HepG2 (cell line): ENCODE data around the gene HDDC3. TPM values are rescaled to one million over a fixed set of nuclear protein-coding genes. Genes with fewer than 3 reads are reported as not detected.

Experiments
- CREM ChIP-seq, 2 experiments: sonication (generic) in 1 of 2; formaldehyde crosslinking in 1 of 2; IDR thresholded peaks; 2 replicates each; pipeline versions ENCODE4 v1.4.0 to v1.6.1; 2016 to 2020; ENCODE audit warnings: antibody characterized with exemption in 1 of 2, mild to moderate bottlenecking in 1 of 2, missing genetic modification reagents in 1 of 2
- DNMT1 ChIP-seq: sonication (generic); formaldehyde crosslinking; IDR thresholded peaks from 2 replicates; pipeline ENCODE4 v1.5.1; 2020; ENCODE audit warnings: mild to moderate bottlenecking, missing genetic modification reagents
- ETS1 ChIP-seq: sonication (generic); formaldehyde crosslinking; IDR thresholded peaks from 2 replicates; pipeline ENCODE4 v1.4.0; 2020; ENCODE audit warnings: missing genetic modification reagents
- FOSL2 ChIP-seq: sonication (generic); formaldehyde crosslinking; IDR thresholded peaks from 2 replicates; pipeline ENCODE4 v1.4.0; 2020; ENCODE audit warnings: missing genetic modification reagents
- GZF1 ChIP-seq: sonication (generic); formaldehyde crosslinking; IDR thresholded peaks from 2 replicates; pipeline ENCODE4 v1.5.1; 2020; ENCODE audit warnings: mild to moderate bottlenecking, missing genetic modification reagents
- HBP1 ChIP-seq: IDR thresholded peaks from 2 replicates; pipeline ENCODE4 v1.6.1; 2016; ENCODE audit warnings: low read depth, control low read depth
- HOXA5 ChIP-seq: sonication (generic); formaldehyde crosslinking; IDR thresholded peaks from 2 replicates; pipeline ENCODE4 v1.4.0; 2020; ENCODE audit warnings: missing genetic modification reagents
- MIER2 ChIP-seq: IDR thresholded peaks from 2 replicates; pipeline ENCODE4 v1.6.1; 2016; ENCODE audit warnings: missing biosample characterization, missing genetic modification reagents
- NAIF1 ChIP-seq: sonication (generic); formaldehyde crosslinking; IDR thresholded peaks from 2 replicates; pipeline ENCODE4 v1.5.0; 2020; ENCODE audit warnings: mild to moderate bottlenecking, missing genetic modification reagents, borderline replicate concordance
- NCOA5 ChIP-seq: sonication (generic); formaldehyde crosslinking; IDR thresholded peaks from 2 replicates; pipeline ENCODE4 v1.4.0; 2020; ENCODE audit warnings: missing genetic modification reagents
- NCOR1 ChIP-seq: fragments of 200-600 bp; sonication (generic); IDR thresholded peaks from 2 replicates; pipeline ENCODE4 v1.7.0; 2017; ENCODE audit warnings: antibody characterized with exemption, low read length, borderline replicate concordance
- NFRKB ChIP-seq: fragments of 450-650 bp; IDR thresholded peaks from 2 replicates; pipeline ENCODE4 v1.6.1; 2017
- NFYB ChIP-seq: sonication (generic); formaldehyde crosslinking; IDR thresholded peaks from 2 replicates; pipeline ENCODE4 v1.4.0; 2020; ENCODE audit warnings: missing genetic modification reagents
- NONO ChIP-seq, 2 experiments: fragments of 450-650 bp in 1 of 2; sonication (generic) in 1 of 2; formaldehyde crosslinking in 1 of 2; IDR thresholded peaks in 1 of 2; conservative IDR thresholded peaks in 1 of 2; 2 replicates each; pipeline versions ENCODE4 v1.6.1 to v1.8.0; 2017 to 2022; ENCODE audit warnings: mild to moderate bottlenecking in 1 of 2, missing genetic modification reagents in 1 of 2, moderate library complexity in 1 of 2
- PCBP2 ChIP-seq: fragments of 200-400 bp; formaldehyde crosslinking; optimal IDR thresholded peaks from 2 replicates; pipeline ENCODE3; 2018; ENCODE audit warnings: low read length, low read depth; ENCODE audit not compliant: poor library complexity, severe bottlenecking
- PRPF4 ChIP-seq: fragments of 200-400 bp; formaldehyde crosslinking; IDR thresholded peaks from 2 replicates; pipeline ENCODE4 v1.6.1; 2016; ENCODE audit warnings: low read length, low read depth; ENCODE audit not compliant: poor library complexity, severe bottlenecking
- RFX5 ChIP-seq: IDR thresholded peaks from 2 replicates; pipeline ENCODE4 v1.6.1; 2011; ENCODE audit warnings: low read depth, low read length, improper control_type of control experiment
- SOX5 ChIP-seq: IDR thresholded peaks from 2 replicates; pipeline ENCODE4 v1.6.1; 2016; ENCODE audit warnings: borderline replicate concordance
- TEAD3 ChIP-seq: optimal IDR thresholded peaks from 2 replicates; pipeline ENCODE3; 2016; ENCODE audit warnings: borderline replicate concordance
- TOPORS ChIP-seq: sonication (generic); formaldehyde crosslinking; IDR thresholded peaks from 2 replicates; pipeline ENCODE4 v1.8.0; 2023; ENCODE audit warnings: mild to moderate bottlenecking, missing genetic modification reagents
- ZNF230 ChIP-seq: sonication (generic); formaldehyde crosslinking; IDR thresholded peaks from 2 replicates; pipeline ENCODE4 v1.4.0; 2020; ENCODE audit warnings: mild to moderate bottlenecking, missing genetic modification reagents
- ZNF430 ChIP-seq: sonication (generic); formaldehyde crosslinking; IDR thresholded peaks from 2 replicates; pipeline ENCODE4 v1.9.0; 2021; ENCODE audit warnings: mild to moderate bottlenecking, missing genetic modification reagents
- ZNF513 ChIP-seq: sonication (generic); formaldehyde crosslinking; conservative IDR thresholded peaks from 2 replicates; pipeline ENCODE4 v1.5.0; 2020; ENCODE audit warnings: missing genetic modification reagents
- ZNF607 ChIP-seq: sonication (generic); formaldehyde crosslinking; IDR thresholded peaks from 2 replicates; pipeline ENCODE4 v1.5.1; 2020; ENCODE audit warnings: missing genetic modification reagents, mild to moderate bottlenecking, borderline replicate concordance
- ZSCAN20 ChIP-seq: sonication (generic); formaldehyde crosslinking; IDR thresholded peaks from 2 replicates; pipeline ENCODE4 v1.4.0; 2020; ENCODE audit warnings: missing genetic modification reagents, mild to moderate bottlenecking, borderline replicate concordance
- polyA plus RNA-seq, 8 experiments: library from polyadenylated mRNA; depleted of rRNA in 3 of 8; stranded (reverse) in 7 of 8; unstranded in 1 of 8; fragments of >200 nt; fragmentation: Illumina TruSeq in 4 of 8; extraction: Trizol in 4 of 8; gene quantifications; 2 replicates each; pipeline versions ENCODE4 v1.2.1 to v1.2.3, GENCODE V29; 2011 to 2016; ENCODE audit warnings: low read depth in 4 of 8, missing spikeins in 1 of 8, mixed read lengths in 1 of 8; ENCODE audit not compliant: insufficient read depth in 1 of 8
- total RNA-seq, 5 experiments: library from RNA; depleted of rRNA; stranded (reverse); fragments of >200 nt; fragmentation: Illumina TruSeq; extraction: Trizol; gene quantifications; 2 replicates each; pipeline ENCODE4 v1.2.3, GENCODE V29; 2016; ENCODE audit warnings: low read depth in 1 of 5

Gene HDDC3
- total and polyA plus RNA-seq, 2 of the 13 experiments (the other 11 are each of a cell fraction or from before 2014, with no cell fraction given) = 18.7 to 28.3 TPM

DNA sequence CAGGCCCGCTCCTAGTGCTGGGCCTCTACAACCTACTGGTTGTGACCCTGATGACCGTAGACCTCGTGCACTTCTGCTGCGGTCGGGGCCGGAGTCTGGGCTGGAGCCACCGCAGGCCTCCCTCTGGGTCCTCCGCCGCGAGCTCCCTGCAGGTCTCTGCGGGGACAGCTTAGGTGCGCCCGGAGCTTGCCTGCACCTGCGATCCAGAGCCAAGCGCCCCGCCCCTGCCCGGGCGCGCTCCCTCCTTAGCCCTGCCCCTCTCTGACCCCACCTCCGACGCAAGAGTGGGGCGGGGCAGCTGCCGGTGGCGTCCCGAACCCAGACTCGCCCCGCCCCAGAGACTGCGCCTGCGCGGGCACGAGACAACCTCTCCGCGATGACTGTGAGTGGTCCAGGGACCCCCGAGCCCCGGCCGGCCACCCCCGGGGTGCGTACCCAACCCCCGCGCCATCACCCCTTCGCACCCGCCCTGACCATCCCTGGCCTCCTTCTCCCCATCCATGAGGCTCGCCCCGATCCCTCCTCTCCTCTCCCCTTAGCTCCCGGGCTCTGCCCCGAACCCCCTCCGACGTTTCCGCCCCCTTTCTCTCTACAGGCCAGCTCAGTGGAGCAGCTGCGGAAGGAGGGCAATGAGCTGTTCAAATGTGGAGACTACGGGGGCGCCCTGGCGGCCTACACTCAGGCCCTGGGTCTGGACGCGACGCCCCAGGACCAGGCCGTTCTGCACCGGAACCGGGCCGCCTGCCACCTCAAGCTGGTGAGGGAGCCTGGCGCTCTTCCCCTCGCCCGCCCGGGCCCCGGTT is 2.8 kb upstream of the HDDC3 start, which contains the start of gene UNC45A (continued):
- no peak for TF ChIP-seq HBP1 (CRISPR knock-in tag)
- no peak for TF ChIP-seq TOPORS (CRISPR knock-in tag)
- TF ChIP-seq ZNF230 (CRISPR knock-in tag) = peak; percentile 40; the same call in 1 of the 2 replicates
- TF ChIP-seq PRPF4 = no peak
- TF ChIP-seq NONO (IDR thresholded peaks at IDR 0.05) = no peak
- no peak for TF ChIP-seq NONO (CRISPR knock-in tag; conservative IDR thresholded peaks at IDR 0.05)
- no peak for TF ChIP-seq NFRKB
- TF ChIP-seq SOX5 = peak; percentile 16; the same call in 1 of the 2 replicates
- no peak for TF ChIP-seq NCOA5 (CRISPR knock-in tag)
- no peak for TF ChIP-seq MIER2 (CRISPR knock-in tag)
- TF ChIP-seq NFYB (CRISPR knock-in tag) = no peak
- TF ChIP-seq ETS1 = no peak
- 0 out of 2 replicates have a peak, but pooled peaks have one; percentile 29 for TF ChIP-seq NAIF1 (CRISPR knock-in tag)
- TF ChIP-seq ZNF513 (CRISPR knock-in tag) = no peak
- TF ChIP-seq ZNF430 (CRISPR knock-in tag) = no peak; the same call in 1 of the 2 replicates
- TF ChIP-seq RFX5 = no peak
- TF ChIP-seq FOSL2 (CRISPR knock-in tag) = peak; percentile 5; the same call in 1 of the 2 replicates
- TF ChIP-seq ZSCAN20 (CRISPR knock-in tag) = no peak
- no peak for TF ChIP-seq DNMT1 (CRISPR knock-in tag)
- TF ChIP-seq TEAD3 (CRISPR knock-in tag) = no peak
- peak; percentile 53; the same call in 1 of the 2 replicates for TF ChIP-seq ZNF607
- TF ChIP-seq HOXA5 (CRISPR knock-in tag) = no peak
- TF ChIP-seq PCBP2 = no peak
- TF ChIP-seq GZF1 (CRISPR knock-in tag) = no peak
- TF ChIP-seq CREM (IDR thresholded peaks at IDR 0.05) = no peak; the same call in 1 of the 2 replicates
- no peak for TF ChIP-seq CREM (CRISPR knock-in tag; IDR thresholded peaks at IDR 0.05)
- no peak for TF ChIP-seq NCOR1
